RWPE1 (cell line): Measurements from ENCODE around the gene NUS1.
"Not testable (repeated sequence)": the region's sequence is repeated elsewhere in the genome, so short reads cannot be mapped to it uniquely, and the experiment has no call there.

Experiments
- CTCF ChIA-PET: fragments of 350-600 bp; sonication (Branson Sonifier 250); formaldehyde crosslinking; extraction: SDS; loops from one replicate; lab custom pipeline; 2021; lab: Yijun Ruan, JAX
- POLR2A ChIA-PET: fragments of 400-600 bp; formaldehyde crosslinking; extraction: SDS; loops from one replicate; lab custom pipeline; 2020; ENCODE audit warnings: antibody characterized with exemption; ENCODE audit not compliant: low non-redundant PET; lab: Yijun Ruan, JAX
- DNase-seq: peaks from one replicate; pipeline ENCODE4 v3.0.0; 2012; ENCODE audit warnings: low spot score
- H3K27ac ChIP-seq: fragments of 450-650 bp; 2 replicates; pipeline ENCODE4 v1.5.1; 2017
- CTCF ChIP-seq: fragments of 450-650 bp; conservative IDR thresholded peaks from 2 replicates; pipeline ENCODE4 v1.5.1; 2017; ENCODE audit warnings: low read depth, mild to moderate bottlenecking

NUS1 gene

GRCh38 chr6:117740605-117741004 lies 65.3 kb downstream of the NUS1 start:
- no peak for TF ChIP-seq CTCF
- ChIA-PET POLR2A (no interaction called here), CTCF (no interaction called here)
- H3K27ac ChIP-seq = no peak overlapping the region
- no peak for DNase-seq

- POLR2A ChIA-PET, DNase-seq, CTCF ChIA-PET, H3K27ac ChIP-seq: not testable (repeated sequence)
These were observed 75.4 kb downstream of the NUS1 start for GRCh38 chr6:117750675-117751074.
